Measurements from ENCODE around the gene OTUD5. TPM values are rescaled to one million over a fixed set of nuclear protein-coding genes. Genes with fewer than 3 reads are reported as not detected.

The OTUD5 gene
- total RNA-seq, 1 donor from 2014 or later, result 19.8 TPM

- intact Hi-C loops (cut with DNase I), result loop anchor here (10.0 kb wide), 1 partner anchor 301 kb away; no protein-coding TSS in a partner anchor
- DNase-seq (ENCODE audit: missing footprints), result no peak
- ATAC-seq, result no peak
These were observed 11.7 kb downstream of the OTUD5 start for GRCh38 chrX:48945517-48946348.

GRCh38 chrX:48942895-48943294, 14.5 kb downstream of the OTUD5 start:
- intact Hi-C loops (cut with DNase I), result loop anchor here (10.0 kb wide), 1 partner anchor 298 kb away; no protein-coding TSS in a partner anchor
- ATAC-seq, result no peak

GRCh38 chrX:48940404-48940955, 16.9 kb downstream of the OTUD5 start:
- ATAC-seq (no peak), DNase-seq (ENCODE audit: missing footprints) (no peak)
- intact Hi-C loops (cut with DNase I), result loop anchor here (10.0 kb wide), 1 partner anchor 296 kb away; no protein-coding TSS in a partner anchor

More at GRCh38 chrX:48942895-48943294, 14.5 kb downstream of the OTUD5 start:
- DNase-seq (ENCODE audit: missing footprints), result no peak

GRCh38 chrX:48939524-48940228, 17.7 kb downstream of the OTUD5 start:
- no peak for DNase-seq (ENCODE audit: missing footprints)
- intact Hi-C loops (cut with DNase I), result loop anchor here (10.0 kb wide), 1 partner anchor 295 kb away; no protein-coding TSS in a partner anchor
- ATAC-seq, result no peak

GRCh38 chrX:48938721-48939425, 18.5 kb downstream of the OTUD5 start:
- ATAC-seq, result no peak
- no peak for DNase-seq (ENCODE audit: missing footprints)
- intact Hi-C loops (cut with DNase I), result no loop called here

GRCh38 chrX:48937054-48937907, 20.1 kb downstream of the OTUD5 start:
- DNase-seq (ENCODE audit: missing footprints) (peak; percentile 80), ATAC-seq (peak; percentile 39)
- intact Hi-C loops (cut with DNase I), result no loop called here

- intact Hi-C loops (cut with DNase I), result no loop called here
- DNase-seq (ENCODE audit: missing footprints) (no peak), ATAC-seq (no peak)
These were observed 20.9 kb downstream of the OTUD5 start for GRCh38 chrX:48936429-48937053.

GRCh38 chrX:48935301-48935670, 22.1 kb downstream of the OTUD5 start:
- DNase-seq (ENCODE audit: missing footprints) (no peak), ATAC-seq (no peak)
- intact Hi-C loops (cut with DNase I), result no loop called here

GRCh38 chrX:48934581-48935300, 22.7 kb downstream of the OTUD5 start:
- DNase-seq (ENCODE audit: missing footprints) (no peak), ATAC-seq (no peak)
- intact Hi-C loops (cut with DNase I), result no loop called here

GRCh38 chrX:48933757-48934156, 23.6 kb downstream of the OTUD5 start:
- ATAC-seq (no peak), DNase-seq (ENCODE audit: missing footprints) (no peak)
- intact Hi-C loops (cut with DNase I), result no loop called here

GRCh38 chrX:48927736-48928382, 29.5 kb downstream of the OTUD5 start:
- ATAC-seq, result no peak
- no peak for DNase-seq (ENCODE audit: missing footprints)
- intact Hi-C loops (cut with DNase I), result no loop called here

- no peak for DNase-seq (ENCODE audit: missing footprints)
- intact Hi-C loops (cut with DNase I), result no loop called here
- ATAC-seq, result no peak
These were observed 30.3 kb downstream of the OTUD5 start for GRCh38 chrX:48927123-48927522.

- ATAC-seq (no peak), DNase-seq (ENCODE audit: missing footprints) (no peak)
- intact Hi-C loops (cut with DNase I), result no loop called here
These were observed 33.1 kb downstream of the OTUD5 start for GRCh38 chrX:48924270-48924669.

GRCh38 chrX:48923771-48924170, 33.6 kb downstream of the OTUD5 start:
- DNase-seq (ENCODE audit: missing footprints) (no peak), ATAC-seq (no peak)
- intact Hi-C loops (cut with DNase I), result no loop called here

- ATAC-seq (no peak), DNase-seq (ENCODE audit: missing footprints) (no peak)
- intact Hi-C loops (cut with DNase I), result no loop called here
These were observed 36.7 kb downstream of the OTUD5 start for GRCh38 chrX:48920718-48921104.

GRCh38 chrX:48919947-48920717, 37.3 kb downstream of the OTUD5 start:
- intact Hi-C loops (cut with DNase I), result loop anchor here (5.0 to 10.0 kb wide), 2 partner anchors 37 to 275 kb away; partner anchors contain the start of gene OTUD5
- ATAC-seq, result no peak
- DNase-seq (ENCODE audit: missing footprints), result no peak
